Fibroblast of lung (primary cell): Measurements from ENCODE around the gene CTAG2.

Source experiments
- CTCF ChIP-seq, 2 donors: IDR thresholded peaks in 1 of 2; conservative IDR thresholded peaks in 1 of 2; 1 replicate in 1 of 2; 2 replicates in 1 of 2; pipeline ENCODE4 v1.5.1; 2011 to 2012; ENCODE audit warnings: low read length in 2 of 2, control low read depth in 1 of 2, inconsistent platforms in 1 of 2, low read depth in 1 of 2, mild to moderate bottlenecking in 1 of 2
- EZH2 ChIP-seq: IDR thresholded peaks from 2 replicates; pipeline ENCODE4 v1.5.1; 2012; ENCODE audit warnings: low read length, control low read depth, mild to moderate bottlenecking; ENCODE audit errors: missing control alignments

- no peak for TF ChIP-seq CTCF (conservative IDR thresholded peaks at IDR 0.05 in 1 of 2, IDR thresholded peaks at IDR 0.05 in 1 of 2; ENCODE audit: low read depth in 1 of 2, low read length in 2 of 2)
- no peak for TF ChIP-seq EZH2
These were observed 4.4 kb downstream of the CTAG2 start for GRCh38 chrX:154648931-154649330.
